Gastrocnemius medialis (tissue), 4 donors: Measurements from ENCODE around the gene HSD17B4. TPM values are rescaled to one million over a fixed set of nuclear protein-coding genes. Genes with fewer than 3 reads are reported as not detected.

Experiments
- ATAC-seq, 2 donors: fragments of 150-250 bp; one replicate each; pipeline ENCODE4 v1.9.1; 2016
- DNase-seq, 2 donors: peaks; one replicate each; pipeline ENCODE4 v3.0.0-alpha.2; 2019
- H3K27ac ChIP-seq, 4 donors: fragments of 200-600 bp; sonication (generic); 1 replicate in 1 of 4; 2 replicates in 3 of 4; pipeline ENCODE4 v1.5.1; 2016 to 2018; ENCODE audit warnings: mild to moderate bottlenecking in 2 of 4, moderate library complexity in 1 of 4
- H3K27me3 ChIP-seq, 3 donors: fragments of 200-600 bp; sonication (generic) in 2 of 3; 1 replicate in 1 of 3; 2 replicates in 2 of 3; pipeline versions ENCODE4 v1.5.1 to v1.6.0; 2016 to 2019; ENCODE audit warnings: mild to moderate bottlenecking in 1 of 3, moderate library complexity in 1 of 3
- H3K36me3 ChIP-seq, 2 donors: fragments of 200-600 bp; sonication (generic) in 1 of 2; one replicate each; pipeline ENCODE4 v1.5.1; 2017 to 2018
- H3K4me1 ChIP-seq, 2 donors: fragments of 200-600 bp; sonication (generic) in 1 of 2; one replicate each; pipeline ENCODE4 v1.5.1; 2016 to 2017; ENCODE audit warnings: mild to moderate bottlenecking in 2 of 2
- H3K4me3 ChIP-seq, 4 donors: fragments of 200-600 bp; sonication (generic) in 3 of 4; 1 replicate in 1 of 4; 2 replicates in 3 of 4; pipeline ENCODE4 v1.5.1; 2016 to 2019; ENCODE audit warnings: mild to moderate bottlenecking in 2 of 4
- H3K9me3 ChIP-seq, 3 donors: fragments of 200-600 bp; sonication (generic) in 2 of 3; 1 replicate in 1 of 3; 2 replicates in 2 of 3; pipeline ENCODE4 v1.5.1; 2016 to 2019
- POLR2A ChIP-seq, 2 donors: fragments of 450-650 bp; IDR thresholded peaks; one replicate each; pipeline ENCODE4 v1.6.1; 2017; ENCODE audit warnings: antibody characterized with exemption in 2 of 2, mild to moderate bottlenecking in 2 of 2, moderate library complexity in 2 of 2
- in situ Hi-C, 4 donors: fragments of 200-750 bp; cut with MboI; loops; one replicate each; pipeline versions ENCODE4 v1.15.0 to v1.8.0; 2017; ENCODE audit warnings: low sequenced_read_pairs in 4 of 4
- intact Hi-C: fragments of 100-400 bp; cut with DNase I; formaldehyde crosslinking; loops from one replicate; pipeline ENCODE4 v1.15.1; 2023; ENCODE audit warnings: low total_unique reads
- total RNA-seq, 4 donors: library from RNA; depleted of rRNA; stranded (reverse); fragments of >200 nt; gene quantifications; one replicate each; pipeline versions ENCODE4 v1.1.0 to v1.2.3, GENCODE V29; 2016
- TF ChIP-seq, protein P1 (sequence below), 5 experiments: fragments of 450-650 bp in 3 of 5; fragments of 200-600 bp in 2 of 5; sonication (generic) in 2 of 5; IDR thresholded peaks in 4 of 5; conservative IDR thresholded peaks in 1 of 5; 1 replicate in 4 of 5; 2 replicates in 1 of 5; pipeline ENCODE4 v1.5.1; 2016 to 2019; ENCODE audit warnings: antibody characterized with exemption in 5 of 5, mild to moderate bottlenecking in 3 of 5, moderate library complexity in 3 of 5

The HSD17B4 gene
- total RNA-seq, 4 donors from 2014 or later: 60.9 to 200 (median 83.1) TPM

DNA sequence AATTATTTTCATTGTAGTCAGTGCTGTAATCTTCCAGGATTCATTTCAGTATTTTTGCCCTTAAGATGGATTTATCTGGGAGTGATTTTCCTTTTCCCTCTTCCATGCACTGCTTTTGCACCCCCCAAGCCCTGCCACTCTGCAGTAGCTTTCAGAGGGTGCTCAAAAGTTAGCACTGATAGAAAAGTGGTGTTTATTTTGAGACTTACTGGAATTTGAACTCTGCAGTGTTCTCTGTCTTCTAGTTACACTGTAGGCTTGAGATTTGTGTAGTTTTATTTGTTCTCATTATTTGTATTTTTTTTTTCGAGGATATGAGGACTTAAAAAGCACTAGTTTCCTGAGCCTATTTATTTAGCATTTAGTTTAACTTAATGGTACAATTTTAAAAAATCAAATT is 70.5 kb downstream of the HSD17B4 start:
- Histone ChIP-seq H3K4me3 (no peak overlapping the region), H3K4me1 (no peaks in the 10 kb centered on the region), H3K9me3 (no peaks in the 10 kb centered on the region), H3K27ac (no peak overlapping the region), H3K36me3 (peaks cover 0 to 53% of the 10 kb centered on the region in 2 donors), H3K27me3 (no peaks in the 10 kb centered on the region)
- in situ Hi-C loops (no loop called here), intact Hi-C loops (no loop called here)
- no peak for DNase-seq
- no peak for TF ChIP-seq POLR2A (IDR thresholded peaks at IDR 0.05)
- TF ChIP-seq, protein P1, sequence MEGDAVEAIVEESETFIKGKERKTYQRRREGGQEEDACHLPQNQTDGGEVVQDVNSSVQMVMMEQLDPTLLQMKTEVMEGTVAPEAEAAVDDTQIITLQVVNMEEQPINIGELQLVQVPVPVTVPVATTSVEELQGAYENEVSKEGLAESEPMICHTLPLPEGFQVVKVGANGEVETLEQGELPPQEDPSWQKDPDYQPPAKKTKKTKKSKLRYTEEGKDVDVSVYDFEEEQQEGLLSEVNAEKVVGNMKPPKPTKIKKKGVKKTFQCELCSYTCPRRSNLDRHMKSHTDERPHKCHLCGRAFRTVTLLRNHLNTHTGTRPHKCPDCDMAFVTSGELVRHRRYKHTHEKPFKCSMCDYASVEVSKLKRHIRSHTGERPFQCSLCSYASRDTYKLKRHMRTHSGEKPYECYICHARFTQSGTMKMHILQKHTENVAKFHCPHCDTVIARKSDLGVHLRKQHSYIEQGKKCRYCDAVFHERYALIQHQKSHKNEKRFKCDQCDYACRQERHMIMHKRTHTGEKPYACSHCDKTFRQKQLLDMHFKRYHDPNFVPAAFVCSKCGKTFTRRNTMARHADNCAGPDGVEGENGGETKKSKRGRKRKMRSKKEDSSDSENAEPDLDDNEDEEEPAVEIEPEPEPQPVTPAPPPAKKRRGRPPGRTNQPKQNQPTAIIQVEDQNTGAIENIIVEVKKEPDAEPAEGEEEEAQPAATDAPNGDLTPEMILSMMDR (IDR thresholded peaks at IDR 0.05 in 4 of 5, conservative IDR thresholded peaks at IDR 0.05 in 1 of 5): no peak
- no peak for ATAC-seq

DNA sequence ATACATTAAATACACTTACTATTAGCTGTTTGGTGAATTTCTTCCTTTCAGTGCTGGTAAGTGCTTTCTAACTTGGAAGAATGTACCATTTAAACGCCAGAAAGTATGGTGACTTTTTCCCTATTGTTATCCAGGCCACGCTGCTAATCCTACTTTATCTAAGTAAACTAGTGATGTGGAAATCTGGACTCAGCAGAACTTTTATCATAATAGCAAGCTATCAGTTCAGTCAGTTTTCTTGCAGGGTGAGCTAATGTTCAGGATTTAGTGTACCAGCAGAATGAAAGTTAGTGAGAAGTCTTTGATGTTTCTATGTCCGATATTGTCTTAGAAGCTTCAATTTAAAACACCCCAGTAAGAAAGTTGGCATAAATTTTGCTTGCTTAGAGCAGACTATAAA is 72.2 kb downstream of the HSD17B4 start:
- peaks cover 0 to 46% of the 10 kb centered on the region in 2 donors for H3K36me3 ChIP-seq
- in situ Hi-C loops: no loop called here
- no peak for TF ChIP-seq POLR2A (IDR thresholded peaks at IDR 0.05)
- TF ChIP-seq, protein P1 (IDR thresholded peaks at IDR 0.05 in 4 of 5, conservative IDR thresholded peaks at IDR 0.05 in 1 of 5): no peak

DNA sequence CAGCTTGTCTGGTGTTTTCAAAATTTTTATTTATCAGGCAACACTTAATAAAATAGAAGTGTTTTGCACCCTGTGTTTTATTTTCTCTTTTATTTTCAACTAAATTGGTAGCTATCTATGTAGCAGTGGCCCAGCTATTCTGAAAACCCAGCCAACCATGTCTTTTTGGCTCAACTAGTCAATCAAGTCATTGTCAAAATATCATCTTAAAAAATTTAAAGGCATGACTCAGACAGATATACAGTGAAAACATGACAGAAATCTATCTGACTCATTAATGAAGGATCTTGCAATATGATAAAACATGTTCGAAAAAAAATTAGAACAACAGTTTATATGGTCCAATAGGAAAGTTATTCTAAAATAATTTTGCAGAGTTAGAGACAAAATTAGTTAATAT is 75.1 kb downstream of the HSD17B4 start:
- intact Hi-C loops (no loop called here), in situ Hi-C loops (no loop called here)
- H3K36me3 ChIP-seq: peaks cover 0 to 56% of the 10 kb centered on the region in 2 donors
- no peak overlapping the region for H3K27ac ChIP-seq
- DNase-seq (no peak), ATAC-seq (no peak)
- H3K27me3 ChIP-seq: no peaks in the 10 kb centered on the region
- no peak overlapping the region for H3K4me3 ChIP-seq
- H3K4me1 ChIP-seq: no peaks in the 10 kb centered on the region
- no peaks in the 10 kb centered on the region for H3K9me3 ChIP-seq
- TF ChIP-seq, protein P1 (IDR thresholded peaks at IDR 0.05 in 4 of 5, conservative IDR thresholded peaks at IDR 0.05 in 1 of 5): no peak
- TF ChIP-seq POLR2A (IDR thresholded peaks at IDR 0.05): no peak

More for the DNA sequence above, 72.2 kb downstream of the HSD17B4 start:
- ATAC-seq (no peak), DNase-seq (no peak)
- H3K4me3 ChIP-seq: no peak overlapping the region
- no peaks in the 10 kb centered on the region for H3K9me3 ChIP-seq
- intact Hi-C loops: no loop called here
- no peak overlapping the region for H3K27ac ChIP-seq
- no peaks in the 10 kb centered on the region for H3K4me1 ChIP-seq
- H3K27me3 ChIP-seq: no peaks in the 10 kb centered on the region

DNA sequence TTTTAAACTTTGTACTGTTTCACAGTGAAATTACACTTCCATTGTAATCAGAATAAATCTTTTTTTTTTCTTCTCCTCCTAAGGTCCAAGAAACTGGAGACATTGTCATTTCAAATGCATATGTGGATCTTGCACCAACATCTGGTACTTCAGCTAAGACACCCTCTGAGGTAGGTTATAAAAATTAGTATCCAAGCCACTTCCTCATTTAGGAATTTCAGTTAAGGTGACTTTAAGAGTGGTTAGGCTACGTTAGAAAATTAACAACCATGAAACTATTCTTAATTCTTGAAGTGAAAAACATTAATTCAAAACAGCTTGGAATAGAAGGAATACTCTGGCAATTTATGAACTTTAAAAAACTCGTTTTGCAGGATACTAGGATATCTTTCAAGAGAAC is 77.5 kb downstream of the HSD17B4 start:
- Histone ChIP-seq H3K27ac (no peak overlapping the region), H3K4me1 (no peaks in the 10 kb centered on the region), H3K36me3 (peaks cover 0 to 63% of the 10 kb centered on the region in 2 donors), H3K4me3 (no peak overlapping the region), H3K27me3 (no peaks in the 10 kb centered on the region), H3K9me3 (no peaks in the 10 kb centered on the region)
- intact Hi-C loops (no loop called here), in situ Hi-C loops (no loop called here)
- DNase-seq: no peak
- TF ChIP-seq, protein P1 (IDR thresholded peaks at IDR 0.05 in 4 of 5, conservative IDR thresholded peaks at IDR 0.05 in 1 of 5): no peak
- no peak for TF ChIP-seq POLR2A (IDR thresholded peaks at IDR 0.05)
- no peak for ATAC-seq

DNA sequence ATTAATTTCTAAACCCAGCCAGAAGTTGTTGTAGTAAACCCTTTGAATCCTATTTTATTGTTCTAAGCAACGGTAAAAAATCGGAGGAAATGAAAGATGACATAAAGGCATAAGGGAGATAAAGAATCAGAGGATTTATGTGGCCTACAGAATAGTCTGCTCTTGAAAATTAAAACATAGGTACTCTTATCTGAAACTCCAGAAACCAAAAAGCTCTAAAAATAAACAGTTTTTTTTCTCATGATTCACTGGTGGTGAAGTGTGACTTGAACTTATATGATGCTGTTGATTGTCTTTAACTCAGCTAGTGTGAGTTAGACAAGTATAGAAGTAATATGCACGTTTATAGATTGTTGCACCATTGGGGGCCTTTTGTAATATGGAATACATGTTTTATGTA is 80.3 kb downstream of the HSD17B4 start:
- TF ChIP-seq, protein P1 (IDR thresholded peaks at IDR 0.05 in 4 of 5, conservative IDR thresholded peaks at IDR 0.05 in 1 of 5): no peak
- Histone ChIP-seq H3K27me3 (no peaks in the 10 kb centered on the region), H3K4me3 (no peak overlapping the region), H3K4me1 (no peaks in the 10 kb centered on the region), H3K9me3 (no peaks in the 10 kb centered on the region), H3K27ac (no peak overlapping the region), H3K36me3 (peaks cover 0 to 56% of the 10 kb centered on the region in 2 donors)
- intact Hi-C loops (no loop called here), in situ Hi-C loops (no loop called here)
- no peak for DNase-seq
- ATAC-seq: no peak
